ENCODE measurements around the gene ETV6.

The ETV6 gene

DNA sequence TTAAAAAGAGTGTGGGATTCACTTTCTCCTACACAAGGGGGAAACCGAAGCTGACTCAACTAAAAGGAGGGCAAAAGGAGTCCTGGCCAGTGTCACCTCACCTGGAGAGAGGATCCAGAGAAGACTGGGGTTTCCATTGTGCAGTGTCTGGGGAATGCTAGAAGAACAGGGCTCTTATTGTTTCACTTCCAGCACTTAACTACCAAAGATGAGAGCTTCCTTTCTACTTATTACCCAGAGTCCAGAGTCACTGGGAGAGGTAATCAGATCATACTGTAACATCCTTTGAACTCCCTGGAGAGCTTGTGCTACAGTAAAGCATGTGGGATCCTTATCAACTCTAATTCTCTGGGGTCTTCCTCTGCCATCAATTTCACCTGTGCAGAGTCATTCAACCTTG lies 272.9 kb downstream of the ETV6 start:
- no peak for DNase-seq (ENCODE audit: low spot score)

DNA sequence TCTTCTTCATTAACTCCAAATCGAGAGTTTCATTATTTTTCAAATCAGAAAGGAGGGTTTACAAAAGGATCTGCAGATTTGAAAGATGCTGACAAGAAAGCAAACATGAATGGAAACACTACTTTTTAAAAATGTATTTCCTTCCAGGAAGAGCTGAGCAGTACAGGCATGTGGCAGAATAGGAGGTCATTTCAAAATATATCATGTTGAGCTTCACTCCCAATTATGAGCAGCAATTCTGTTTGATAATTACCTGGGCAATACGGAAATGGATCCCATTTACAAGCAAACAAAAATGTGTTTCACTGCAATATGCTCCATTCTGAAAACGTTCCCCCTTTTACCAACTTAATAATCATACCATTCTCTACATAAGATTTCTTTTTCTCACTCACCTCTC lies 273.6 kb downstream of the ETV6 start:
- no peak for DNase-seq (ENCODE audit: low spot score)

DNA sequence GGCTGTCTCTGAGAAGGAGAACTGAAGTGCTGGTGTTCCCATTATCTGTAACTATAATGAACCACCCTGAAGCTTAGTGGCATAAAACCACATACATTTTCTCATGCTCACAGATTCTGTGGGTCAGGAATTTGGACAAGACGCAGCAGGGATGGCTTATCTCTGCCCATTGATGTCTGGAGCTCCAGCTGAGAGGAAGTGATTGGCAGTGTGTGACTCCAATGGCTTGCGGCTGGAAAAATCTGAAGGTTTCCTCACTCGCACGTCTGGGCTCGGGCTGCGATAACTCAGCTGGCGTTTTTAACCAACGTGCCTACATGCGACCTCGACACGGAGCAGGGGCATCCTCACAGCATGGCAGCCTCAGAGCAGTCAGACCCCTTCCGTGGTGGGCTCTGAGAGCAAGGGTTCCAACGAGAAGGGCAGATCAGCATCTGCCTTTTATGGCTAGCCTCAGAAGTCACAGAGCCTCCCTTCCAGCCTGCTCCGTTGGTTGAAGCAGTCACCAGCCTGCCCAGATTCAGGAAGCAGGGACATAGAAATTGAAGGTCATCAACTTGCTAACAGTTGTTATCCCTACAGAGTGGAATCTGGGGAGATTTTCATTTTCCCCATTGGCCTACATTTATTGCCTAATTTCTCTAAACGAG lies 277.9 kb downstream of the ETV6 start:
- no peak for DNase-seq (ENCODE audit: low spot score)

DNA sequence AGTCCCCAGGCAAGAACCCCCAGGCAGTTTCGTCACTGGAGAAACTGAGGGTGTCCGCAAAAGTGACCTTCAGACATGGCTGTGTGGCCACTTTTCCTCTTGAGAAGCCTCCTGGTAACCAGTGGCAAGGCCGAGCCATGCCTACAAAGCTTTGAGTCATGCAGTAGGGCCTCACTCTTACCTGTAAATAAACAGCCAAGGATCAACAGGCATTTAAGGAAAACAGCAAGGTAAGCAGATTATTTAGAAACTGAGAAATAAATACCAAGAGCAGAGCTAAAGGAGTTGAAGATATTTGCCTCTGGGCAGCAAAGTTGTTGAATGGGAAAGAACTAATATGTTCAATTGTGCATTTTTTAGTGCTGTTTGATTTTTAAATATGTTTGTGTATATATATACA lies 280.2 kb downstream of the ETV6 start:
- no peak for DNase-seq (ENCODE audit: low spot score)

DNA sequence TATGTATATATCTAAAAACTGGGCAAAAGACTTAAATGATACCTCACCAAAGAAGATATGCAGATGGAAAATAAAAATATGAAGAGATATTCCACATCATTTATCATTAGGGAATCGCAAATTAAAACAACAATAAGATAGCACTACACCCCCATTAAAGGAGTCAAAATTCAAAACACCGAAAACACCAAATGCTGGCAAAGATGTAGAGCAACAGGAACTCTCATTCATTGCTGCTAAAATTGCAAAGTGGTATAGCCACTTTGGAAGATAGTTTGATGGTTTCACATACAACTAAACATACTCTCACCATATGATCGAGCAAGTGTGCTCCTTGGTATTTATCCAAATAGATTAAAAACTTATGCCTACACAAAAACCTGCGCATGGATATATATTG lies 289.7 kb downstream of the ETV6 start:
- no peak for DNase-seq (ENCODE audit: low spot score)

DNA sequence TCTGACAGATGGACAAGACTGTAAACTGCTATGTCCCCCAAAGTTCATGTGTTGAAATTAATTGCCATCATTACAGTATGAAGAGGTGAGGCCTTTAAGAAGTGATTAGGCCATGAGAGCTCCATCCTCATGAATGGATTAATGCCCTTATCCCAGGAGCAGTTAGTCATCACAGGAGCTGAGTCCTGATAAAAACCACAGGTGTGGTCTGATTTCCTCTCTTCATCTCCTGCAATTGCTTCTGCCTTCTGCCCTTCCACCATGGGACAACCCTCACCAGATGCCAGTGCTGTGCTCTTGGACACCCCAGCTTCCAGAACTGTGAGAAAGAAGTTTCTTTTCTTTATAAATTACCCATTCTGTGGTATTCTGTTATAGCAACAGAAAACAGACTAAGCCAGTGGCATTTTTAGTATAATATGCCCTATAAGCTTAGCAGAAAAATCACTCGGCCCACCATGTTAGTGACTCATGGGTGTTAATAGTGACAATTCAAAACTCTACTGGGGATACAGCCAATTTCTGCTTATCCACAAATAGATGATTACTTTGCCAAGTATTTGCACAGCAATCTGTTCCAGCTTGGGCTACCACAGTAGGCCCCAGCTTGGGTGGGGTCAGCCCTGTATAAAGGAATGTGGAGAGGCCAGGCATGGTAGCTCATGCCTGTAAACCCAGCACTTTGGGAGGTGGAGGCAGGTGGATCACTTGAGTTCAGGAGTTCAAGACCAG lies 292.3 kb downstream of the ETV6 start:
- no peak for DNase-seq (ENCODE audit: low spot score)

DNA sequence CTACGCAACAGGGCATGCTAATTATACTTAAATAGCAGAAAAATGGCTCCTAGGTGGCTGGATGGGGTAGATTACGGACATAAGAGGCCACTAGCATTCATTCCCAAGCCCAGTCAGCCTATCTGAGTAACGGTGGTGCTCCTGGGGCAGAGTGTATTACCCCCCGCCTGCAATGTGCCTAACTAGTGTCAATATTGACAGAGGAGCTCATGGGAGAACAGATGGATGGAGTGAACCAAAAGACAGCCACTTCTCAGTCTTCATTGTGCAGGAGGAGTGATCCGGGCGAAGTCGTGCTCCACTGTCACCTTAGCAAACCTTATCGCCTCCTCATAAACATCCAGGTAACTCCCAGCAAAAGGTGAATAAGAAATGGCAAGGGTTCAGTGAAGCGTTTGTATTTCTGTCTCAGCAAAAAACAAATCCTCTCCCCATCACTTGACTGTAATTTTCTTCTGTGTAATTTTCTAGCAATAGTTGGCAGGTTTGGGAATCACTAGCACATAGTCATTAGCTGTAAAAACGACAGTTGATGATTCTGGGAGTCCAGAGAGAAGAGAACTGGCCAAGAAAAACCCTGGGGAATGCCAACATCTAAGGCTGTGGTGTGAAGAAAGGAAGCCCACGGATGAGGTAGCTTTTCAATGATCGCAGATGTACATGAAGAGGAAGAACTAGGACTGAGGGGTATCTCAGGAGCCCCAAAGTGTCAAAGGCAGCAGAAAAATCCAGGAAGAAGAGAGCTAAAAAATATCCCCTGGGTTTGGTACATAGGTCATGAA lies 294.6 kb downstream of the ETV6 start:
- no peak for DNase-seq (ENCODE audit: low spot score)
